ENCODE results near the gene SETBP1.

- TF ChIP-seq CTCF (IDR thresholded peaks at IDR 0.05; ENCODE audit: low read depth, low read length) (no peak), POLR2A (IDR thresholded peaks at IDR 0.05; ENCODE audit: extremely low read depth, insufficient read length) (no peak), MAX (IDR thresholded peaks at IDR 0.05; ENCODE audit: low read depth, low read length) (no peak)
Measured at GRCh38 chr18:44876755-44877154, 196.1 kb downstream of the SETBP1 start.

All from NB4 (cell line).